Neural cell (in vitro differentiated cells): ENCODE results near the gene MED23. TPM values are rescaled to one million over a fixed set of nuclear protein-coding genes. Genes with fewer than 3 reads are reported as not detected.

ENCODE experiments used
- H2AFZ ChIP-seq: fragments of 200-600, 300-800 bp; sonication (generic), shearing (Covaris generic); 2 replicates; pipeline ENCODE4 v1.6.0; 2014; ENCODE audit warnings: low read depth, mild to moderate bottlenecking, antibody characterized with exemption, low read length, moderate library complexity
- H3F3A ChIP-seq: fragments of 200-600 bp; shearing (Covaris generic); 2 replicates; pipeline ENCODE4 v1.6.1; 2016; ENCODE audit warnings: mild to moderate bottlenecking, moderate library complexity, mixed read lengths, antibody characterized with exemption, low read length; ENCODE audit not compliant: insufficient read depth, poor library complexity, severe bottlenecking
- H3K27ac ChIP-seq: fragments of 200-600, 300-800 bp; sonication (generic), shearing (Covaris generic); 2 replicates; pipeline ENCODE4 v1.5.1; 2014; ENCODE audit warnings: mild to moderate bottlenecking, low read length, moderate library complexity
- H3K27me3 ChIP-seq: fragments of 300-800, 200-600 bp; sonication (generic), shearing (Covaris generic); 2 replicates; pipeline ENCODE4 v1.6.0; 2014; ENCODE audit warnings: mild to moderate bottlenecking, low read depth, low read length, moderate library complexity; ENCODE audit not compliant: insufficient read depth
- H3K36me3 ChIP-seq: fragments of 300-800, 200-600 bp; sonication (generic), shearing (Covaris generic); 2 replicates; pipeline ENCODE4 v1.5.1; 2014; ENCODE audit warnings: mild to moderate bottlenecking, antibody characterized with exemption, low read length, moderate library complexity; ENCODE audit not compliant: insufficient read depth
- H3K4me2 ChIP-seq: fragments of 300-800, 200-600 bp; sonication (generic), shearing (Covaris generic); 2 replicates; pipeline ENCODE4 v1.6.0; 2014; ENCODE audit warnings: mild to moderate bottlenecking, low read length
- H3K4me3 ChIP-seq: fragments of 300-800, 200-600 bp; sonication (generic), shearing (Covaris generic); 2 replicates; pipeline ENCODE4 v1.5.1; 2014; ENCODE audit warnings: mild to moderate bottlenecking, low read length, moderate library complexity
- H3K79me2 ChIP-seq: fragments of 200-600 bp; shearing (Covaris generic); replicated peaks from 2 replicates; pipeline ENCODE4 v1.6.0; 2014; ENCODE audit warnings: mild to moderate bottlenecking, low read length, moderate library complexity; ENCODE audit not compliant: insufficient read depth
- H3K9ac ChIP-seq: fragments of 300-800, 200-600 bp; sonication (generic), shearing (Covaris generic); 2 replicates; pipeline ENCODE4 v1.6.1; 2016; ENCODE audit warnings: mild to moderate bottlenecking, low read length, mixed read lengths
- H3K9me2 ChIP-seq: fragments of 200-600 bp; shearing (Covaris generic); 2 replicates; pipeline ENCODE4 v1.6.1; 2016; ENCODE audit warnings: mild to moderate bottlenecking, low read length, mixed read lengths; ENCODE audit not compliant: insufficient read depth
- H3K9me3 ChIP-seq: fragments of 200-600, 300-800 bp; sonication (generic), shearing (Covaris generic); 2 replicates; pipeline ENCODE4 v1.6.1; 2016; ENCODE audit warnings: mild to moderate bottlenecking, mixed run types, low read length, moderate library complexity, mixed read lengths
- H4K20me1 ChIP-seq: fragments of 200-600 bp; shearing (Covaris generic); 2 replicates; pipeline ENCODE4 v1.6.1; 2016; ENCODE audit warnings: mild to moderate bottlenecking, mixed run types; ENCODE audit not compliant: insufficient read depth
- CTCF ChIP-seq: fragments of 450-650 bp; IDR thresholded peaks from 2 replicates; pipeline ENCODE4 v1.5.1; 2014; ENCODE audit warnings: antibody characterized with exemption, mild to moderate bottlenecking, moderate library complexity; ENCODE audit not compliant: poor library complexity, severe bottlenecking
- EP300 ChIP-seq: fragments of 450-650 bp; conservative IDR thresholded peaks from 2 replicates; pipeline ENCODE4 v1.6.1; 2014; ENCODE audit warnings: antibody characterized with exemption, mild to moderate bottlenecking, moderate library complexity; ENCODE audit not compliant: poor library complexity, severe bottlenecking
- EZH2 ChIP-seq: fragments of 200-600, 300-800 bp; shearing (Covaris generic), sonication (generic); IDR thresholded peaks from 2 replicates; pipeline ENCODE4 v1.6.1; 2014; ENCODE audit warnings: antibody characterized with exemption, low read length, borderline replicate concordance, mild to moderate bottlenecking; ENCODE audit not compliant: insufficient read depth, poor library complexity, severe bottlenecking
- MXI1 ChIP-seq: fragments of 450-650 bp; conservative IDR thresholded peaks from 2 replicates; pipeline ENCODE4 v1.6.1; 2014; ENCODE audit warnings: antibody characterized with exemption, mild to moderate bottlenecking; ENCODE audit not compliant: poor library complexity, severe bottlenecking
- POLR2AphosphoS5 ChIP-seq: IDR thresholded peaks from 2 replicates; pipeline ENCODE4 v1.6.1; 2012
- RAD21 ChIP-seq: fragments of 450-650 bp; conservative IDR thresholded peaks from 2 replicates; pipeline ENCODE4 v1.6.1; 2014; ENCODE audit warnings: antibody characterized with exemption, mild to moderate bottlenecking, moderate library complexity
- REST ChIP-seq: IDR thresholded peaks from 2 replicates; pipeline ENCODE4 v1.6.1; 2012; ENCODE audit warnings: borderline replicate concordance
- SMC3 ChIP-seq: fragments of 450-650 bp; conservative IDR thresholded peaks from 2 replicates; pipeline ENCODE4 v1.6.1; 2014; ENCODE audit warnings: antibody characterized with exemption, mild to moderate bottlenecking, moderate library complexity; ENCODE audit not compliant: poor library complexity
- TAF1 ChIP-seq: IDR thresholded peaks from 2 replicates; pipeline ENCODE4 v1.6.1; 2012; ENCODE audit warnings: low read depth
- polyA plus RNA-seq: library from polyadenylated mRNA; depleted of rRNA; stranded (reverse); fragments of >200 nt; gene quantifications from 2 replicates; pipeline ENCODE4 v1.2.3, GENCODE V29; 2014

Gene MED23
- polyA plus RNA-seq, 1 donor from 2014 or later = 104 TPM

GRCh38 chr6:131636880-131637792 is 9.1 kb upstream of the MED23 start, which contains the start of gene ENPP3:
Gene ENPP3, plus strand, starts transcription at chr6:131637302. Its CDS starts 83 bp downstream, at chr6:131637385.
- H3K9ac ChIP-seq = no peak within 1 kb of the TSS
- no peaks in the 10 kb centered on the region for H3F3A ChIP-seq
- no peak within 1 kb of the TSS for H2AFZ ChIP-seq
- H3K4me3 ChIP-seq = no peak within 1 kb of the TSS
- no peaks in the 10 kb centered on the region for H3K9me3 ChIP-seq
- no peaks in the 10 kb centered on the region for H4K20me1 ChIP-seq
- no peaks in the 10 kb centered on the region for H3K79me2 ChIP-seq
- no peak within 1 kb of the TSS for H3K27ac ChIP-seq
- H3K4me2 ChIP-seq = no peak within 1 kb of the TSS
- TF ChIP-seq MXI1 (no peak), POLR2AphosphoS5 (no peak), RAD21 (no peak), TAF1 (no peak), EP300 (no peak), SMC3 (no peak), CTCF (no peak), EZH2 (no peak), REST (no peak)
- no peaks in the 10 kb centered on the region for H3K36me3 ChIP-seq
- no peaks in the 10 kb centered on the region for H3K9me2 ChIP-seq
- no peaks in the 10 kb centered on the region for H3K27me3 ChIP-seq

- H3K27ac ChIP-seq = no peak overlapping the region
- no peaks in the 10 kb centered on the region for H3K27me3 ChIP-seq
- H3K9me2 ChIP-seq = no peaks in the 10 kb centered on the region
- H3K9me3 ChIP-seq = no peaks in the 10 kb centered on the region
- no peak overlapping the region for H2AFZ ChIP-seq
- H3K9ac ChIP-seq = no peak overlapping the region
- H3K4me3 ChIP-seq = no peak overlapping the region
- no peak for TF ChIP-seq SMC3
- TF ChIP-seq POLR2AphosphoS5 = no peak
- TF ChIP-seq EP300 = no peak
- no peak for TF ChIP-seq CTCF
- TF ChIP-seq EZH2 = no peak
- no peak for TF ChIP-seq REST
- no peak for TF ChIP-seq MXI1
- H3K79me2 ChIP-seq = no peaks in the 10 kb centered on the region
- no peaks in the 10 kb centered on the region for H3F3A ChIP-seq
- no peaks in the 10 kb centered on the region for H3K36me3 ChIP-seq
- H3K4me2 ChIP-seq = no peak overlapping the region
- H4K20me1 ChIP-seq = no peaks in the 10 kb centered on the region
Observed at GRCh38 chr6:131635384-131636340, 7.6 kb upstream of the MED23 start.
